CD8-positive, alpha-beta memory T cell (primary cell): ENCODE data around the gene ZBTB14. TPM values are rescaled to one million over a fixed set of nuclear protein-coding genes. Genes with fewer than 3 reads are reported as not detected.

Experiments used
- CTCF ChIA-PET: fragments of 350-600 bp; sonication (Branson Sonifier 250); formaldehyde crosslinking; loops from one replicate; lab custom pipeline; 2021; ENCODE audit warnings: antibody characterized with exemption; lab: Charles Lee
- POLR2A ChIA-PET: fragments of 350-600 bp; sonication (Branson Sonifier 250); formaldehyde crosslinking; loops from one replicate; lab custom pipeline; 2021; ENCODE audit warnings: antibody characterized with exemption; lab: Charles Lee
- DNase-seq, 5 donors: peaks; one replicate each; pipeline versions ENCODE4 v3.0.0 to v3.0.0-alpha.2; 2020 to 2022; ENCODE audit warnings: mixed read lengths in 1 of 5
- H3K27ac ChIP-seq: one replicate; pipeline ENCODE4 v1.7.0; 2013; ENCODE audit warnings: low read depth, mild to moderate bottlenecking, low read length, moderate library complexity
- H3K27me3 ChIP-seq: 2 replicates; pipeline ENCODE4 v1.7.0; 2013; ENCODE audit warnings: low read length, mild to moderate bottlenecking; ENCODE audit not compliant: insufficient read depth, poor library complexity, severe bottlenecking
- H3K36me3 ChIP-seq: 2 replicates; pipeline ENCODE4 v1.7.0; 2013; ENCODE audit warnings: mild to moderate bottlenecking, low read length, moderate library complexity; ENCODE audit not compliant: insufficient read depth
- H3K4me1 ChIP-seq: 2 replicates; pipeline ENCODE4 v1.7.0; 2013; ENCODE audit warnings: mild to moderate bottlenecking, low read length, moderate library complexity; ENCODE audit not compliant: insufficient read depth
- H3K4me3 ChIP-seq: 2 replicates; pipeline ENCODE4 v1.7.0; 2013; ENCODE audit warnings: mild to moderate bottlenecking, low read length
- H3K9me3 ChIP-seq: 2 replicates; pipeline ENCODE4 v1.7.0; 2013; ENCODE audit warnings: mild to moderate bottlenecking, low read length
- H3K27ac Mint-ChIP-seq, 8 donors: one replicate each; pipeline ENCODE4 v1.8.0; 2020 to 2021; ENCODE audit warnings: mixed read lengths in 8 of 8, mild to moderate bottlenecking in 6 of 8, inconsistent platforms in 3 of 8, moderate library complexity in 3 of 8
- H3K27me3 Mint-ChIP-seq, 2 donors: one replicate each; pipeline ENCODE4 v1.8.0; 2020 to 2021; ENCODE audit warnings: mixed read lengths in 2 of 2, mild to moderate bottlenecking in 1 of 2, moderate library complexity in 1 of 2
- H3K36me3 Mint-ChIP-seq, 3 donors: one replicate each; pipeline ENCODE4 v1.8.0; 2020 to 2021; ENCODE audit warnings: mixed read lengths in 3 of 3, inconsistent platforms in 1 of 3, mild to moderate bottlenecking in 1 of 3
- H3K4me1 Mint-ChIP-seq, 3 donors: one replicate each; pipeline ENCODE4 v1.8.0; 2020 to 2021; ENCODE audit warnings: mixed read lengths in 3 of 3, inconsistent platforms in 1 of 3, mild to moderate bottlenecking in 1 of 3
- H3K4me3 Mint-ChIP-seq, 7 donors: one replicate each; pipeline ENCODE4 v1.8.0; 2020 to 2021; ENCODE audit warnings: mixed read lengths in 7 of 7, mild to moderate bottlenecking in 6 of 7, moderate library complexity in 4 of 7, inconsistent platforms in 2 of 7
- H3K9me3 Mint-ChIP-seq, 5 donors: one replicate each; pipeline ENCODE4 v1.8.0; 2020 to 2022; ENCODE audit warnings: mixed read lengths in 5 of 5, mild to moderate bottlenecking in 3 of 5, moderate library complexity in 2 of 5, inconsistent platforms in 1 of 5
- polyA plus RNA-seq: library from polyadenylated mRNA; unstranded; fragments of 300-500 nt; fragmentation: Illumina TruSeq; gene quantifications from one replicate; pipeline ENCODE4 v1.2.3, GENCODE V29; 2021
- total RNA-seq, 2 experiments: library from RNA; stranded (reverse); gene quantifications; one replicate each; pipeline ENCODE4 v1.2.3, GENCODE V29; 2021

ZBTB14 gene
- total and polyA plus RNA-seq, 3 experiments from 2014 or later: 14.8 to 22.2 (median 21.1) TPM

DNA sequence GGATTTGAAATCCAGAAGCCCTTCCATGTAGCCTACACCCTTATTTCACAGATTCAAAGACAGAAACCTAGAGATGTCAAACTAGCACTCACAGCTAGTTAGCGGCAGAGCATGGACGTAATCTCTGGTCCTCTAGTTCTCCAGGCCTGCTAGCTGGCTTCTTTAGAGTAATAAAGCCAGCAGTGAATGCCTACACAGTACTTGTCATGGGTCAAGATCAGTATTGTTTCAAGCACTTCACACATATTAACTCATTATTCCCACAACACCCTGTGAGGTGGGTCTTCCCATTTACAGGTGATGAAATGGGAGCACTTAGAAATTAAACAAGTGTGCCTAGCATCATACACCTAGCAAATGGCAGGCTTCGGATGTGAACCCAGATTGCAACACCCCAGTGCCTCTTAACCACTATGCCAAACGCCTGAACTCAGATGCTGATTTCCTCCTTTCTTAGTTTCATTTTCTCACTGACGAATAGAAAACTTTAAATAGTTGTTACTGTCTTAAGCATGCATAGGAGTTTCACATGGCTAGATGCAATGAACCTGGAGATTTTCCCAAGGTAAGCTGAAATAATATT is 14.5 kb upstream of the ZBTB14 start:
- peaks cover 24 to 29% (median 29%) of the 10 kb centered on the region in 3 donors for H3K4me1 Mint-ChIP-seq
- Histone ChIP-seq H3K36me3 (no peaks in the 10 kb centered on the region), H3K4me3 (peak overlapping the region; percentile 64), H3K27ac (peak overlapping the region; percentile 45), H3K27me3 (no peaks in the 10 kb centered on the region), H3K4me1 (peaks cover 7% of the 10 kb centered on the region), H3K9me3 (no peaks in the 10 kb centered on the region)
- ChIA-PET CTCF (no interaction called here), POLR2A (interaction anchor here (1.0 kb wide), 2 partner anchors 13 to 15 kb away, joined by 4 to 11 read pairs; partner anchors contain the start of gene ZBTB14)
- no peaks in the 10 kb centered on the region for H3K36me3 Mint-ChIP-seq
- H3K9me3 Mint-ChIP-seq: no peaks in the 10 kb centered on the region
- peak overlapping the region; percentile 63 to 96 (median 93) for H3K27ac Mint-ChIP-seq
- DNase-seq: peak in 4 of 5 donors; percentile 8 to 60 (median 50)
- H3K4me3 Mint-ChIP-seq: peak overlapping the region; percentile 77 to 86 (median 82)
- H3K27me3 Mint-ChIP-seq: peaks cover 0 to 1% of the 10 kb centered on the region in 2 donors

GRCh38 chr18:5305835-5306234 is 10.3 kb upstream of the ZBTB14 start:
- H3K36me3 Mint-ChIP-seq: no peaks in the 10 kb centered on the region
- Histone ChIP-seq H3K4me3 (no peak overlapping the region), H3K9me3 (no peaks in the 10 kb centered on the region), H3K27ac (no peak overlapping the region), H3K4me1 (peaks cover 7% of the 10 kb centered on the region), H3K27me3 (no peaks in the 10 kb centered on the region), H3K36me3 (no peaks in the 10 kb centered on the region)
- H3K27me3 Mint-ChIP-seq: peaks cover 12 to 32% of the 10 kb centered on the region in 2 donors
- no peaks in the 10 kb centered on the region for H3K9me3 Mint-ChIP-seq
- no peak for DNase-seq
- POLR2A ChIA-PET: interaction anchor here (2.7 kb wide), 1 partner anchor 10 kb away, joined by 18 read pairs; the partner anchor contains the start of gene ZBTB14
- no peak overlapping the region for H3K27ac Mint-ChIP-seq
- peaks cover 17 to 19% (median 18%) of the 10 kb centered on the region in 3 donors for H3K4me1 Mint-ChIP-seq
- CTCF ChIA-PET: interaction anchor here (2.8 kb wide), 1 partner anchor 10 kb away, joined by 15 read pairs; the partner anchor contains the start of gene ZBTB14
- no peak overlapping the region for H3K4me3 Mint-ChIP-seq

- H3K9me3 Mint-ChIP-seq: no peaks in the 10 kb centered on the region
- no peak overlapping the region for H3K27ac Mint-ChIP-seq
- POLR2A ChIA-PET: interaction anchor here (2.7 kb wide), 1 partner anchor 8 kb away, joined by 18 read pairs; the partner anchor contains the start of gene ZBTB14
These were observed 8.7 kb upstream of the ZBTB14 start for GRCh38 chr18:5304232-5304631.

GRCh38 chr18:5303636-5304035 is 8.1 kb upstream of the ZBTB14 start:
- Histone ChIP-seq H3K9me3 (no peaks in the 10 kb centered on the region), H3K27ac (no peak overlapping the region), H3K4me3 (no peak overlapping the region), H3K36me3 (no peaks in the 10 kb centered on the region), H3K27me3 (no peaks in the 10 kb centered on the region), H3K4me1 (no peaks in the 10 kb centered on the region)
- POLR2A ChIA-PET: no interaction called here
- Mint-ChIP-seq H3K36me3 (no peaks in the 10 kb centered on the region), H3K9me3 (no peaks in the 10 kb centered on the region), H3K27ac (no peak overlapping the region), H3K4me1 (no peaks in the 10 kb centered on the region), H3K27me3 (peaks cover 12 to 40% of the 10 kb centered on the region in 2 donors), H3K4me3 (no peak overlapping the region)
- DNase-seq: no peak
- CTCF ChIA-PET: interaction anchor here (2.8 kb wide), 1 partner anchor 8 kb away, joined by 15 read pairs; the partner anchor contains the start of gene ZBTB14

More at GRCh38 chr18:5304232-5304631, 8.7 kb upstream of the ZBTB14 start:
- Histone ChIP-seq H3K27ac (no peak overlapping the region), H3K9me3 (no peaks in the 10 kb centered on the region), H3K4me1 (no peaks in the 10 kb centered on the region), H3K27me3 (no peaks in the 10 kb centered on the region), H3K4me3 (no peak overlapping the region), H3K36me3 (no peaks in the 10 kb centered on the region)
- Mint-ChIP-seq H3K4me1 (peaks cover under 1 to 3% (median 2%) of the 10 kb centered on the region in 3 donors), H3K36me3 (no peaks in the 10 kb centered on the region), H3K27me3 (peaks cover 12 to 40% of the 10 kb centered on the region in 2 donors), H3K4me3 (no peak overlapping the region)
- no peak for DNase-seq
- CTCF ChIA-PET: interaction anchor here (2.8 kb wide), 1 partner anchor 9 kb away, joined by 15 read pairs; the partner anchor contains the start of gene ZBTB14

GRCh38 chr18:5302606-5303005 is 7.1 kb upstream of the ZBTB14 start:
- no peaks in the 10 kb centered on the region for H3K9me3 ChIP-seq
- H3K4me1 ChIP-seq: no peaks in the 10 kb centered on the region
- Mint-ChIP-seq H3K36me3 (no peaks in the 10 kb centered on the region), H3K4me3 (peak overlapping the region in 1 of 7 donors; percentile 17), H3K27ac (no peak overlapping the region), H3K27me3 (peaks cover 12 to 40% of the 10 kb centered on the region in 2 donors), H3K4me1 (peaks cover 2 to 3% (median 2%) of the 10 kb centered on the region in 3 donors), H3K9me3 (no peaks in the 10 kb centered on the region)
- H3K4me3 ChIP-seq: no peak overlapping the region
- DNase-seq: no peak
- H3K27ac ChIP-seq: no peak overlapping the region
- CTCF ChIA-PET: no interaction called here
- no peaks in the 10 kb centered on the region for H3K36me3 ChIP-seq
- POLR2A ChIA-PET: no interaction called here
- H3K27me3 ChIP-seq: no peaks in the 10 kb centered on the region

DNA sequence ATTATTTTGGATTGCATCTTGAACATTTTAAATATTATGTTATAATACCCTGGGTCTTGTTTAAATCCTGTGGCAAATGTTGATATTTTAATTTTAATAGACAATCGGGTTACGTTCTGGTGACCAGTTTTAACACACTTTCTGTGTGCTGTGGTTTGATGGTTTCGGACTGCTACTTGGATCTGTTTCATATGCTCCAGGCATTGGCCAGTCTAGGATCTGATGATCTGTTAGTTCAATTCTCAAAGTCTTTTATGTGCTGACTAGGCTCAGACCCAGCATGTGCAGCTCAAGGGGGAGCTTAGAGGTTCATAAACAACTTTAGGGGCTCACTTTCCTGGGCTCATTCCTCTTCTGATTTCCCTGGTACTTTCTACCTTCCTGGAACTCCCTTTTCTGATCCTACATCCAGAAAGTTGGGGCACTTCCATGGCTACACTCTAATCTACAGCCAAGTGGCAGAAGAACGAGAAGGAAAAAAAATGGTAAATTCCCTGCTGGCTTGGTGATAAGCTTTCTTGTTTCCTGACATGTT is 5.0 kb upstream of the ZBTB14 start:
- peaks cover 11 to 40% of the 10 kb centered on the region in 2 donors for H3K27me3 Mint-ChIP-seq
- Histone ChIP-seq H3K4me1 (peaks cover 6% of the 10 kb centered on the region), H3K27ac (no peak overlapping the region), H3K9me3 (no peaks in the 10 kb centered on the region), H3K36me3 (no peaks in the 10 kb centered on the region), H3K4me3 (no peak overlapping the region), H3K27me3 (no peaks in the 10 kb centered on the region)
- POLR2A ChIA-PET: no interaction called here
- CTCF ChIA-PET: no interaction called here
- H3K4me3 Mint-ChIP-seq: no peak overlapping the region
- H3K27ac Mint-ChIP-seq: no peak overlapping the region
- no peak for DNase-seq
- no peaks in the 10 kb centered on the region for H3K9me3 Mint-ChIP-seq
- peaks cover 10 to 12% (median 11%) of the 10 kb centered on the region in 3 donors for H3K4me1 Mint-ChIP-seq
- peaks cover 0 to 7% (median 0%) of the 10 kb centered on the region in 3 donors for H3K36me3 Mint-ChIP-seq

GRCh38 chr18:5298156-5298852 is 2.8 kb upstream of the ZBTB14 start:
- Mint-ChIP-seq H3K27ac (peak overlapping the region in 4 of 8 donors; percentile 95 to 99 (median 97)), H3K4me1 (peaks cover 24 to 26% (median 25%) of the 10 kb centered on the region in 3 donors), H3K36me3 (peaks cover 0 to 16% (median 0%) of the 10 kb centered on the region in 3 donors), H3K27me3 (peaks cover 7 to 29% of the 10 kb centered on the region in 2 donors), H3K9me3 (no peaks in the 10 kb centered on the region), H3K4me3 (peak overlapping the region in 4 of 7 donors; percentile 14 to 97 (median 74))
- no peak overlapping the region for H3K4me3 ChIP-seq
- H3K9me3 ChIP-seq: no peaks in the 10 kb centered on the region
- DNase-seq: no peak
- CTCF ChIA-PET: no interaction called here
- POLR2A ChIA-PET: interaction anchor here (5.1 kb wide), 1 partner anchor 61 kb away, joined by 136 read pairs; no protein-coding TSS in a partner anchor
- peaks cover 18% of the 10 kb centered on the region for H3K4me1 ChIP-seq
- no peaks in the 10 kb centered on the region for H3K27me3 ChIP-seq
- no peaks in the 10 kb centered on the region for H3K36me3 ChIP-seq
- no peak overlapping the region for H3K27ac ChIP-seq
